GM23338 (cell line): Measurements from ENCODE around the gene CHKB.

Experiments used
- CREB1 ChIP-seq: fragments of 250-450 bp; sonication (Bioruptor Pico); IDR thresholded peaks from 2 replicates; pipeline ENCODE4 v1.5.0; 2020; ENCODE audit warnings: low read depth, mild to moderate bottlenecking, moderate library complexity
- CTCF ChIP-seq, 2 experiments: fragments of 200-600 bp in 1 of 2; sonication (generic) in 1 of 2; conservative IDR thresholded peaks; 2 replicates each; pipeline versions ENCODE4 v1.5.1 to v1.6.1; 2016 to 2017; ENCODE audit warnings: antibody characterized with exemption in 2 of 2, low read depth in 2 of 2, mild to moderate bottlenecking in 2 of 2, moderate library complexity in 1 of 2
- EZH2 ChIP-seq: fragments of 200-600 bp; sonication (generic); IDR thresholded peaks from one replicate; pipeline ENCODE4 v1.8.0; 2017; ENCODE audit warnings: antibody characterized with exemption, mild to moderate bottlenecking, low read depth; ENCODE audit not compliant: unreplicated experiment
- EZH2phosphoT487 ChIP-seq: fragments of 200-600 bp; sonication (generic); IDR thresholded peaks from one replicate; pipeline ENCODE4 v1.8.1; 2018; ENCODE audit warnings: antibody characterized with exemption; ENCODE audit not compliant: unreplicated experiment
- JUNB ChIP-seq: IDR thresholded peaks from one replicate; pipeline ENCODE4 v1.6.1; 2016; ENCODE audit warnings: antibody characterized with exemption; ENCODE audit not compliant: unreplicated experiment
- NANOG ChIP-seq: IDR thresholded peaks from 2 replicates; pipeline ENCODE4 v1.6.1; 2016; ENCODE audit warnings: antibody characterized with exemption, borderline replicate concordance
- POLR2AphosphoS5 ChIP-seq: IDR thresholded peaks from 2 replicates; pipeline ENCODE4 v1.6.1; 2016; ENCODE audit warnings: antibody characterized with exemption, low read depth
- REST ChIP-seq: IDR thresholded peaks from one replicate; pipeline ENCODE4 v1.6.1; 2018; ENCODE audit warnings: antibody characterized with exemption; ENCODE audit not compliant: unreplicated experiment
- STAT1 ChIP-seq: IDR thresholded peaks from one replicate; pipeline ENCODE4 v1.6.1; 2016; ENCODE audit warnings: antibody characterized with exemption; ENCODE audit not compliant: unreplicated experiment
- ZNF114 ChIP-seq: fragments of 250-450 bp; sonication (Bioruptor Pico); IDR thresholded peaks from 2 replicates; pipeline ENCODE4 v1.5.0; 2020; ENCODE audit warnings: mild to moderate bottlenecking, moderate library complexity
- ZNF331 ChIP-seq: fragments of 250-450 bp; sonication (Bioruptor Pico); IDR thresholded peaks from 2 replicates; pipeline ENCODE4 v1.5.0; 2020; ENCODE audit warnings: low read depth, mild to moderate bottlenecking, moderate library complexity
- ZNF462 ChIP-seq: fragments of 250-450 bp; sonication (Bioruptor Pico); IDR thresholded peaks from 2 replicates; pipeline ENCODE4 v1.5.0; 2020; ENCODE audit warnings: mild to moderate bottlenecking, moderate library complexity
- TF ChIP-seq, protein P1 (sequence below): IDR thresholded peaks from 2 replicates; pipeline ENCODE4 v1.6.1; 2016; ENCODE audit warnings: antibody characterized with exemption

DNA sequence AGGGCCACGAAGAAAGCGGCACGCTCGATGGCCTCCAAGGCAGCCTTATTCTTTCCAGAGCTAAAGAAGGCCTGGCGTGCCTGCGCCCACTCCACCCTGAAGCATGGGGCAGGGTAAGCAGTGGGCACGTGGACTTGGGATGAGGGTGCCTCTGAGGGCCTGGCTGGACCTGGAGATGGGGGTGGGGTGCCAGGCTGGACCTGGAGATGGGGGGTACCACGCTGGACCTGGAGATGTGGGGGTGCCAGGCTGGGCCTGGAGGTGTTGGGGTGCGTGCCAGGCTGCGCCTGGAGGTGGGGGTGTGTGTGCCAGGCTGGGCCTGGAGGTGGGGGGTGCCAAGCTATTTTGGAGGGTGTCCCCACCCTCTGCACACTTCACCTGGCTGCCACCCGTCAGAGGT is 9.7 kb downstream of the CHKB start:
- no peak for TF ChIP-seq CTCF (conservative IDR thresholded peaks at IDR 0.05; ENCODE audit: low read depth in 2 of 2)
- TF ChIP-seq EZH2 = no peak
- TF ChIP-seq POLR2AphosphoS5 = no peak
- no peak for TF ChIP-seq STAT1
- no peak for TF ChIP-seq REST
- no peak for TF ChIP-seq EZH2phosphoT487
- no peak for TF ChIP-seq CREB1 (CRISPR knock-in tag)
- TF ChIP-seq JUNB = no peak
- no peak for TF ChIP-seq ZNF331 (CRISPR knock-in tag)
- TF ChIP-seq, protein P1, sequence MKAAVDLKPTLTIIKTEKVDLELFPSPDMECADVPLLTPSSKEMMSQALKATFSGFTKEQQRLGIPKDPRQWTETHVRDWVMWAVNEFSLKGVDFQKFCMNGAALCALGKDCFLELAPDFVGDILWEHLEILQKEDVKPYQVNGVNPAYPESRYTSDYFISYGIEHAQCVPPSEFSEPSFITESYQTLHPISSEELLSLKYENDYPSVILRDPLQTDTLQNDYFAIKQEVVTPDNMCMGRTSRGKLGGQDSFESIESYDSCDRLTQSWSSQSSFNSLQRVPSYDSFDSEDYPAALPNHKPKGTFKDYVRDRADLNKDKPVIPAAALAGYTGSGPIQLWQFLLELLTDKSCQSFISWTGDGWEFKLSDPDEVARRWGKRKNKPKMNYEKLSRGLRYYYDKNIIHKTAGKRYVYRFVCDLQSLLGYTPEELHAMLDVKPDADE = no peak
- TF ChIP-seq NANOG = no peak
- no peak for TF ChIP-seq ZNF462 (CRISPR knock-in tag)
- no peak for TF ChIP-seq ZNF114 (CRISPR knock-in tag)
